SIG-M5 (cell line): ENCODE results near the gene DNAH17.

Source experiments
- DNase-seq: peaks from one replicate; lab custom pipeline; 2025; lab: John Stamatoyannopoulos, UW

DNAH17 gene

GRCh38 chr17:78544881-78545755 is 32.1 kb downstream of the DNAH17 start:
- DNase-seq, result no peak

- DNase-seq, result no peak
These were observed 35.5 kb downstream of the DNAH17 start for GRCh38 chr17:78541488-78542206.

GRCh38 chr17:78539781-78540180 is 37.4 kb downstream of the DNAH17 start:
- DNase-seq, result no peak

- no peak for DNase-seq
These were observed 39.0 kb downstream of the DNAH17 start for GRCh38 chr17:78538033-78538776.

GRCh38 chr17:78537217-78537860 is 39.9 kb downstream of the DNAH17 start:
- no peak for DNase-seq

- no peak for DNase-seq
These were observed 41.7 kb downstream of the DNAH17 start for GRCh38 chr17:78535273-78536197.

GRCh38 chr17:78534492-78535272 is 42.5 kb downstream of the DNAH17 start:
- DNase-seq, result no peak

GRCh38 chr17:78532922-78533640 is 44.1 kb downstream of the DNAH17 start:
- DNase-seq, result no peak

- DNase-seq, result no peak
These were observed 44.9 kb downstream of the DNAH17 start for GRCh38 chr17:78532311-78532710.

- DNase-seq, result no peak
These were observed 46.5 kb downstream of the DNAH17 start for GRCh38 chr17:78530675-78531074.

- no peak for DNase-seq
These were observed 47.1 kb downstream of the DNAH17 start for GRCh38 chr17:78529871-78530670.

GRCh38 chr17:78529251-78529650 is 47.9 kb downstream of the DNAH17 start:
- DNase-seq, result no peak

GRCh38 chr17:78528541-78528940 is 48.7 kb downstream of the DNAH17 start:
- no peak for DNase-seq

- DNase-seq, result no peak
These were observed 49.9 kb downstream of the DNAH17 start for GRCh38 chr17:78527345-78527744.

- no peak for DNase-seq
These were observed 50.8 kb downstream of the DNAH17 start for GRCh38 chr17:78526231-78527025.

GRCh38 chr17:78525511-78526160 is 51.6 kb downstream of the DNAH17 start:
- no peak for DNase-seq

- no peak for DNase-seq
These were observed 52.2 kb downstream of the DNAH17 start for GRCh38 chr17:78524870-78525510.
